Duodenal mucosa (tissue), 2 donors: ENCODE results near the gene SAA4.
"Not testable (repeated sequence)": the region's sequence is repeated elsewhere in the genome, so short reads cannot be mapped to it uniquely, and the experiment has no call there.

Experiments
- H3K27ac ChIP-seq: one replicate; pipeline ENCODE4 v1.7.0; 2013; ENCODE audit warnings: low read depth, low read length
- H3K27me3 ChIP-seq, 2 donors: one replicate each; pipeline ENCODE4 v1.7.0; 2013; ENCODE audit warnings: low read length in 2 of 2, control low read depth in 1 of 2; ENCODE audit not compliant: insufficient read depth in 2 of 2, control insufficient read depth in 1 of 2
- H3K36me3 ChIP-seq, 2 donors: one replicate each; pipeline ENCODE4 v1.7.0; 2013; ENCODE audit warnings: low read length in 2 of 2, control low read depth in 1 of 2; ENCODE audit not compliant: insufficient read depth in 2 of 2, control insufficient read depth in 1 of 2
- H3K4me1 ChIP-seq, 2 donors: one replicate each; pipeline ENCODE4 v1.7.0; 2013; ENCODE audit warnings: low read length in 2 of 2, control low read depth in 1 of 2; ENCODE audit not compliant: insufficient read depth in 2 of 2, control insufficient read depth in 1 of 2
- H3K4me3 ChIP-seq, 2 donors: one replicate each; pipeline ENCODE4 v1.7.0; 2013; ENCODE audit warnings: low read length in 2 of 2, low read depth in 1 of 2
- H3K9ac ChIP-seq, 2 donors: one replicate each; pipeline ENCODE4 v1.7.0; 2013; ENCODE audit warnings: low read length in 2 of 2, low read depth in 1 of 2
- H3K9me3 ChIP-seq, 2 donors: one replicate each; pipeline ENCODE4 v1.7.0; 2013; ENCODE audit warnings: low read length in 2 of 2, control low read depth in 1 of 2; ENCODE audit not compliant: control insufficient read depth in 1 of 2

Gene SAA4

GRCh38 chr11:18246379-18247190 lies 10.0 kb upstream of the SAA4 start:
- peak overlapping the region; percentile 33 to 57 for H3K9ac ChIP-seq
- peak overlapping the region in 1 of 2 donors; percentile 43 for H3K4me3 ChIP-seq
- H3K9me3 ChIP-seq, H3K36me3 ChIP-seq, H3K4me1 ChIP-seq, H3K27me3 ChIP-seq: not testable (repeated sequence)
- peak overlapping the region; percentile 39 for H3K27ac ChIP-seq

- no peaks in the 10 kb centered on the region for H3K27me3 ChIP-seq
- H3K27ac ChIP-seq = no peak overlapping the region
- no peaks in the 10 kb centered on the region for H3K9me3 ChIP-seq
- no peak overlapping the region for H3K9ac ChIP-seq
- peaks cover 8% of the 10 kb centered on the region in 2 donors for H3K4me1 ChIP-seq
- H3K36me3 ChIP-seq = no peaks in the 10 kb centered on the region
- H3K4me3 ChIP-seq = no peak overlapping the region
Observed at GRCh38 chr11:18245396-18245795, 8.8 kb upstream of the SAA4 start.

GRCh38 chr11:18243783-18244362 lies 7.3 kb upstream of the SAA4 start:
- H3K27me3 ChIP-seq = no peaks in the 10 kb centered on the region
- H3K27ac ChIP-seq = no peak overlapping the region
- no peak overlapping the region for H3K9ac ChIP-seq
- H3K4me1 ChIP-seq = peaks cover 8% of the 10 kb centered on the region in 2 donors
- H3K4me3 ChIP-seq = no peak overlapping the region
- H3K36me3 ChIP-seq = no peaks in the 10 kb centered on the region
- no peaks in the 10 kb centered on the region for H3K9me3 ChIP-seq

GRCh38 chr11:18239655-18240054 lies 3.1 kb upstream of the SAA4 start:
- H3K9me3 ChIP-seq = no peaks in the 10 kb centered on the region
- H3K9ac ChIP-seq = no peak overlapping the region
- no peaks in the 10 kb centered on the region for H3K27me3 ChIP-seq
- H3K27ac ChIP-seq = no peak overlapping the region
- no peak overlapping the region for H3K4me3 ChIP-seq
- no peaks in the 10 kb centered on the region for H3K36me3 ChIP-seq
- no peaks in the 10 kb centered on the region for H3K4me1 ChIP-seq

GRCh38 chr11:18235394-18236334 lies 938 bp downstream of the SAA4 start:
- Histone ChIP-seq H3K4me1 (no peaks in the 10 kb centered on the region), H3K36me3 (no peaks in the 10 kb centered on the region), H3K27ac (no peak overlapping the region), H3K27me3 (no peaks in the 10 kb centered on the region), H3K4me3 (no peak overlapping the region), H3K9me3 (no peaks in the 10 kb centered on the region), H3K9ac (no peak overlapping the region)

GRCh38 chr11:18233912-18234311 lies 2.7 kb downstream of the SAA4 start:
- Histone ChIP-seq H3K4me3 (no peak overlapping the region), H3K9ac (no peak overlapping the region), H3K9me3 (no peaks in the 10 kb centered on the region), H3K27ac (no peak overlapping the region), H3K36me3 (no peaks in the 10 kb centered on the region), H3K4me1 (no peaks in the 10 kb centered on the region), H3K27me3 (no peaks in the 10 kb centered on the region)

GRCh38 chr11:18230859-18231258 lies 5.7 kb downstream of the SAA4 start:
- H3K27me3 ChIP-seq = no peaks in the 10 kb centered on the region
- no peaks in the 10 kb centered on the region for H3K4me1 ChIP-seq
- no peaks in the 10 kb centered on the region for H3K9me3 ChIP-seq
- no peak overlapping the region for H3K27ac ChIP-seq
- no peaks in the 10 kb centered on the region for H3K36me3 ChIP-seq
- no peak overlapping the region for H3K9ac ChIP-seq
- H3K4me3 ChIP-seq = no peak overlapping the region

GRCh38 chr11:18229501-18229900 lies 7.1 kb downstream of the SAA4 start:
- Histone ChIP-seq H3K36me3 (no peaks in the 10 kb centered on the region), H3K27ac (no peak overlapping the region), H3K27me3 (no peaks in the 10 kb centered on the region), H3K4me3 (no peak overlapping the region), H3K9ac (no peak overlapping the region), H3K9me3 (no peaks in the 10 kb centered on the region), H3K4me1 (no peaks in the 10 kb centered on the region)

GRCh38 chr11:18225913-18226312 lies 10.7 kb downstream of the SAA4 start:
- no peaks in the 10 kb centered on the region for H3K27me3 ChIP-seq
- no peaks in the 10 kb centered on the region for H3K36me3 ChIP-seq
- H3K4me1 ChIP-seq = no peaks in the 10 kb centered on the region

More at GRCh38 chr11:18225913-18226312, 10.7 kb downstream of the SAA4 start:
- Histone ChIP-seq H3K4me3 (no peak overlapping the region), H3K9ac (no peak overlapping the region), H3K27ac (no peak overlapping the region), H3K9me3 (no peaks in the 10 kb centered on the region)
